ENCODE measurements around the gene RAD51B.

- TF ChIP-seq CTCF (IDR thresholded peaks at IDR 0.05 in 2 of 3, conservative IDR thresholded peaks at IDR 0.05 in 1 of 3; ENCODE audit: borderline replicate concordance in 1 of 3, insufficient read depth in 1 of 3, low read depth in 2 of 3, low read length in 2 of 3) (no peak), CEBPB (IDR thresholded peaks at IDR 0.05; ENCODE audit: low read depth) (no peak), MAX (IDR thresholded peaks at IDR 0.05) (no peak), EZH2 (IDR thresholded peaks at IDR 0.05) (no peak), POLR2A (IDR thresholded peaks at IDR 0.05; ENCODE audit: borderline replicate concordance, extremely low read depth, insufficient read depth, insufficient read length) (no peak), SRF (IDR thresholded peaks at IDR 0.05; ENCODE audit: low read depth) (no peak), ZBTB33 (IDR thresholded peaks at IDR 0.05; ENCODE audit: extremely low read depth, insufficient replicate concordance, low read length) (no peak), RAD21 (IDR thresholded peaks at IDR 0.05; ENCODE audit: low read depth) (no peak), EZH2phosphoT487 (IDR thresholded peaks at IDR 0.05; ENCODE audit: borderline replicate concordance) (no peak)
- TF ChIP-seq, protein P1, sequence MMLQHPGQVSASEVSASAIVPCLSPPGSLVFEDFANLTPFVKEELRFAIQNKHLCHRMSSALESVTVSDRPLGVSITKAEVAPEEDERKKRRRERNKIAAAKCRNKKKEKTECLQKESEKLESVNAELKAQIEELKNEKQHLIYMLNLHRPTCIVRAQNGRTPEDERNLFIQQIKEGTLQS (IDR thresholded peaks at IDR 0.05): no peak
- TF ChIP-seq, protein P2, sequence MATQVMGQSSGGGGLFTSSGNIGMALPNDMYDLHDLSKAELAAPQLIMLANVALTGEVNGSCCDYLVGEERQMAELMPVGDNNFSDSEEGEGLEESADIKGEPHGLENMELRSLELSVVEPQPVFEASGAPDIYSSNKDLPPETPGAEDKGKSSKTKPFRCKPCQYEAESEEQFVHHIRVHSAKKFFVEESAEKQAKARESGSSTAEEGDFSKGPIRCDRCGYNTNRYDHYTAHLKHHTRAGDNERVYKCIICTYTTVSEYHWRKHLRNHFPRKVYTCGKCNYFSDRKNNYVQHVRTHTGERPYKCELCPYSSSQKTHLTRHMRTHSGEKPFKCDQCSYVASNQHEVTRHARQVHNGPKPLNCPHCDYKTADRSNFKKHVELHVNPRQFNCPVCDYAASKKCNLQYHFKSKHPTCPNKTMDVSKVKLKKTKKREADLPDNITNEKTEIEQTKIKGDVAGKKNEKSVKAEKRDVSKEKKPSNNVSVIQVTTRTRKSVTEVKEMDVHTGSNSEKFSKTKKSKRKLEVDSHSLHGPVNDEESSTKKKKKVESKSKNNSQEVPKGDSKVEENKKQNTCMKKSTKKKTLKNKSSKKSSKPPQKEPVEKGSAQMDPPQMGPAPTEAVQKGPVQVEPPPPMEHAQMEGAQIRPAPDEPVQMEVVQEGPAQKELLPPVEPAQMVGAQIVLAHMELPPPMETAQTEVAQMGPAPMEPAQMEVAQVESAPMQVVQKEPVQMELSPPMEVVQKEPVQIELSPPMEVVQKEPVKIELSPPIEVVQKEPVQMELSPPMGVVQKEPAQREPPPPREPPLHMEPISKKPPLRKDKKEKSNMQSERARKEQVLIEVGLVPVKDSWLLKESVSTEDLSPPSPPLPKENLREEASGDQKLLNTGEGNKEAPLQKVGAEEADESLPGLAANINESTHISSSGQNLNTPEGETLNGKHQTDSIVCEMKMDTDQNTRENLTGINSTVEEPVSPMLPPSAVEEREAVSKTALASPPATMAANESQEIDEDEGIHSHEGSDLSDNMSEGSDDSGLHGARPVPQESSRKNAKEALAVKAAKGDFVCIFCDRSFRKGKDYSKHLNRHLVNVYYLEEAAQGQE (IDR thresholded peaks at IDR 0.05; ENCODE audit: low read depth): no peak
These were observed 293.9 kb downstream of the RAD51B start for GRCh38 chr14:68113343-68113930.

Data from HCT116 (cell line).